ENCODE results near the gene SCGN. TPM values are rescaled to one million over a fixed set of nuclear protein-coding genes. Genes with fewer than 3 reads are reported as not detected.
"Not testable (repeated sequence)": the region's sequence is repeated elsewhere in the genome, so short reads cannot be mapped to it uniquely, and the experiment has no call there.

SCGN gene
- polyA plus RNA-seq, 1 donor: 0.12 TPM

DNA sequence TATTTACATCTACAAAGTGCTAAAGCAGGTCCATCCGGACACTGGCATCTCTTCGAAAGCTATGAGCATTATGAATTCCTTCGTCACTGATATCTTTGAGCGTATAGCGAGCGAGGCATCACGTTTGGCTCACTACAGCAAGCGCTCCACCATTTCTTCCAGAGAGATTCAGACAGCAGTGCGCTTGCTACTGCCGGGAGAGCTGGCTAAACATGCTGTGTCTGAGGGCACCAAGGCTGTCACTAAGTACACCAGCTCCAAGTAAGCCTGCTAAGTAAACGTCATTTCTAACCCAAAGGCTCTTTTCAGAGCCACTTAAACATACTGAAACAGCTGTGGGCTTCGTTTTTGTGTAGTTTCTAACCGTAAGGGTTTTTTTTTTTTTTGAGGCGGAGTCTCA lies 75.0 kb downstream of the SCGN start:
- no peak for DNase-seq

DNA sequence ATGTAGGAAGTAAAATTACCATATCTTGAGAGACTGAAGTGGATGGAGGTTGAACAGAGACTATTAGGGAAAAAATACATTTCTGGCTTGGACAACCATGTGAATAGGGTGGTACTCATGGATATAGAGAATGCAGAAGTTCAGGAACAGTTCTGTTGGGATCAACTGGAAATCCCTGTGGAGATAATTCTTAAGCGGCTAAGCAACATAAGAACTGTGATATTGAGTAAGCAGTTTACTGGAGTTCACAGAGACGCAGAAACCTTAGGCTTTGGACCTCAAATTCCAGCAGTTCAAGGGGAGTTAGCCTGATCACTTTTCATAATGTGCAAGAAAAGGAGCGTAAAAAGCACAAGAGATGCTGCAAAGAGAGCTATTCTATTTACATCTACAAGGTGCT lies 78.9 kb downstream of the SCGN start:
- DNase-seq: no peak

DNA sequence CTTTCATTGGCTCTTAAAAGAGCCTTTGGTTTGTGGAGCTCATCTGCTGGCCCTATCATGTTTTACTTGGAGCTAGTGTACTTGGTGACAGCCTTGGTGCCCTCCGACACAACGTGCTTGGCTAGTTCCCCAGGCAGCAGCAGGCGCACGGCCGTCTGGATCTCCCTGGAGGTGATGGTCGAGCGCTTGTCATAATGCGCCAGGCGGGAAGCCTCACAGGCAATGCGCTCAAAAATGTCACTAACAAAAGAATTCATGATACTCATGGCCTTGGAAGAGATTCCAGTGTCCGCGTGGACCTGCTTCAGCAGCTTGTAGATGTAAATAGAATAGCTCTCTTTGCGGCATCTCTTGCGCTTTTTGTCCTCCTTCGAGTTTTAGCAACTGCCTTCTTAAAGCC lies 79.7 kb downstream of the SCGN start:
- DNase-seq: no peak

DNA sequence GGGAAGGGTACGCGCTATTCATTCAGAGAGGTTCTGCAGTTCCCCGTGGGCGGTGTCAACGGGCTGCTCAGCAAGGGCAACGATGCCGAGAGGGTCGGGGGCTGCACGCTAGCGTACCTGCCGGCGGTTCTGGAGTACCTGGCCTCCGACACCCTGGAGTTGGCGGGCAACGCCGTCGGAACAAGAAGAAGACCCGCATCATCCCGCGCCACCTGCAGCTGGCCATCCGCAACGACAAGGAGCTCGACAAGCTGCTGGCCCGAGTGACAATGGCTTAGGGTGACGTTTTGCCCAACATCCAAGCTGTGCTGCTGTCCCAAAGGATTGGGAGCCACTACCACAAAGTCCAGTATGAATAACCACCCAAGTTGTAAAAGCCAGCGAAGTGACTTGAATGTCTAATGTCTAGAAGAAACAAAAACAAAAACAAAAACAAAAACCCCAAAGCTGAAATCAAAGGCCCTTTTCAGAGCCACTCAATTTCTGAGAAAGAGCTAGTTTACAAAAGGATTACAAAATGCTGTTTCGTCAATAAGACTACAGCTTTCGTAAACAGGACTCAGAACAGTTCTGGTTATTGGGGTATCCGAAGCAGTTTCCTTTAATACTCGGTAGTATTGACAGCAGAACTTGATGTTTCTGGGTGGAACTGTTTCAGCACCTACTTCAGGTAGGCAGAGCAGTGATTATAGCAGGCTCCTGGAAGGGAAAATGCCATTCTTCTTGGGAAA lies 80.6 kb downstream of the SCGN start:
- DNase-seq: no peak

DNA sequence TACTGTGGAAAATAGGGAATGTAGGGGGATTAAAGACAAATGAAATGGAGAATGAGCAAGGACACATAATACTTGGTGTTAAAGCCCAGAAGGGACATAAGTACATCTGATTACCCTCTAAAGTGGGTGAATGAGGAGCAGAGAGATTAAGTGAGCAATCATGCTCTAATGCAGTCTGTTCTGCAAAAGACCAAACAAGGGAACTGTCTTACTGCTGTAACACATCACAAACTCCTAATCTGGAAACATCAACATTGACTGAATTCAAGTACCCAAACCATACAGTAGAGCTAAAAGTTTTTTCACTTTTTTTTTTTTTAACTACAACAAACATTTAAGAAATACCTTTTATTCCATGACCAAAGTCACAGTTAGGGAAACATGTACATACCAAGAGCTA lies 83.2 kb downstream of the SCGN start:
- no peak for DNase-seq

DNA sequence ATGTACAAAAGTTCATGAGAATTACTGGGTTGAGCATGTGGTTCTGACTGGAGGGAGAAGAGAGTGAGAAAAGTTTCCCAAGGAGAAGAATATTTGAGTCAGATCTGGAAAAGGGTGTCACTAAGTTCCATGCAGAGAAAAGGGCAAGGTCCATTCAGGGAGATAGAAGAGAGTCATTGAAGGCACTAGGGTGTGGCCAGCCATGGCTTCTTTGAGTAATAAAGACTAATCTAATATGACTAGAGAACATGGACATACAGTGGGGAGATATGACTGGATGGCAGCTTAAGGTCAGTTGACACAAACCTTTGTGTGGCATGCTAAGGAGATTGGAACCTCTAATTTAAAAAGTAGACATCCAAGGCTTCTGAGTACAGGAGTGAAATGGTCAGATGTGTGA lies 91.9 kb downstream of the SCGN start:
- DNase-seq: no peak

DNA sequence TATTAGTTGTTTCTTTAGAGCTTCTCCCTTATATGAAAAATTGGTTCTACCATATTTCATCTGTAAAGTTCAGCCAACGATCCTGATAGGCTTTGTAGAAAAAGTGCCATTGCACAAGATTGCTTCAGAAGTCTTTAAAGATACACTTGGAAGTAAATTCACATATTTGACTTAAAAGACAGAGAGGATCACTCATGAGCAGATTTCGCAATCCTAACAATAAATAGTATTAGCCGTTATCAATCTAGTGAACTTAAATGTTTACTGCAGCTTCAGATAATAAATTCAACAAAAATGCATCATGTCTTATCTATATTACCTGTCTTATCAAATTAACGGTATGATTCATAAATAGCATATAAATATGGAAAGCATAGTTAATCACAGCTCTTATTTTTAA lies 93.8 kb downstream of the SCGN start:
- no peak for DNase-seq

DNA sequence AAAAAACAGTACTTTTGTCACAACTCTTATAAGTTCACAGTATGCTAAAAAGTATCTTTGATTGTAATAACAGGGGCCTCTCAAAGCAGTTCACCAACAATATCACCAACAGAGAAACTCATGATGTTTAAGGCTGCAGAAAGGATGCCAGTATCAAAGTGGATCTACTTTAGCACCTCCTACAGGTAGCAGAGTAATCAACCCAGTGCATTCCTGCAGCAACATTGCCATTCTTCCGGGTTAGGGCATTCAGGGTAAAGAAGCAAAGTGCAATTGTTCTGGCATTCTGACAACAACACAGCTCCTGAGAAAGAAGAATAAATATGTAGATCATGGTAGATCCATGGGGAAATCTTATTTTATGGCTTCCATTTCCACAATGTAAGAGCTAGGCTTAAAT lies 95.0 kb downstream of the SCGN start:
- DNase-seq: no peak

DNA sequence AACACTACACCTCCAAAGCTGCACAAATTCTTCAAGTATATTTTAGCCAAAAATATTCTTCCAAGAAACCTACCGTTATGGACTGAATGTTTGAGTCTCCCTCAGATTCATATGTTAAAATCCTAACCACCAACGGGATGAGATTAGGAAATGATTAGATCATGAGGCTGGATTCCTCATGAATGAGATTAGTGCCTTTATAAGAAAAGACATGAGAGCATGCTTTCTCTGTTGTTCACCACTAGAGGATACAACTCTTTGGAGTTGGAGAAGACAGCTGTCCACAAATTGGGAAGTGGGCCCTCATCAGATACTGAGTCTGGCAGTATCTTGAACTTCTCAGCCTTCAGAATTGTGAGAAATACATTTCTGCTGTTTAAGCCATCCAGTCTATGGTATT lies 95.5 kb downstream of the SCGN start:
- DNase-seq: no peak

DNA sequence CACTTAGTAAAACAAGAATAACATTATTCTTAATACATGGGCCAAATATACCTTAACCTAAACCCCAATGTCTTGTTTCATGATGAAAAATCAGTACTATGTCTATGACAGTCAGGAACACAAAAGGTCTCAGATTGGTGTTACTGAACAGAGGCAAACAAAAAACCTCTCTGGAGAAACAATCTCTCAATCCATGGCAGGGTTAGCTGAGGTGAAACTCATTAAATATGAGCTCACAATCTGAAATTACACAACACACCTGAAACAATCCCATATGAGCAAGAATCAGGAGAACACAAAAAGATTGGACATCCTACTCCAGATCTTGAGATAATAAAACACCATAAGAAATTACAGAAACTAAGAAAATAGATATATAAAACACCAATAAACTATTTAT lies 96.0 kb downstream of the SCGN start:
- DNase-seq: no peak

DNA sequence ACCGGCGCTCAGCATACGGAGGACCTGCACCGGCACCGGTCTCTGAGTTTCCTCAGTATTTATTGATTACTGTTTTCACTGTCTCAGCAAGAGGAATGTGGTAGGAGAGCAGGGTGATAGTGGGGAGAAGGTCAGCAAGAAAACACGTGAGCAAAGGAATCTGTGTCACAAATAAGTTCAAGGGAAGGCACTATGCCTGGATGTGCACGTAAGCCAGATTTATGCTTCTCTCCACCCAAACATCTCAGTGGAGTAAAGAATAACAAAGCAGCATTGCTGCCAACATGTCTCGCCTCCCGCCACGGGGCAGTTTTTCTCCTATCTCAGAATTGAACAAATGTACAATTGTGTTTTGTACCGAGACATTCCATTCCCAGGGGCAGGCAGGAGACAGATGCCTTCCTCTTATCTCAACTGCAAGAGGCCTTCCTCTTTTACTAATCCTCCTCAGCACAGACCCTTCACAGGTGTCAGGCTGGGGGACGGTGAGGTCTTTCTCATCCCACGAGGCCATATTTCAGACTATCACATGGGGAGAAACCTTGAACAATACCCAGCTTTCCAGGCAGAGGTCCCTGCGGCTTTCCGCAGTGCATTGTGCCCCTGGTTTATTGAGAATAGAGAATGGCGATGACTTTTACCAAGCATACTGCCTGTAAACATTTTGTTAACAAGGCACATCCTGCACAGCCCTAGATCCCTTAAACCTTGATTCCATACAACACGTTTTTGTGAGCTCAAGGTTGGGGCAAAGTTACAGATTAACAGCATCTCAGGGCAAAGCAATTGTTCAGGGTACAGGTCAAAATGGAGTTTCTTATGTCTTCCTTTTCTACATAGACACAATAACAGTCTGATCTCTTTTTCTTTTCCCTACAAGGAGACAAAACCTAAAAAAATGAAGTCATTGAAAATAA lies 96.8 kb downstream of the SCGN start:
- not testable (repeated sequence) for DNase-seq

DNA sequence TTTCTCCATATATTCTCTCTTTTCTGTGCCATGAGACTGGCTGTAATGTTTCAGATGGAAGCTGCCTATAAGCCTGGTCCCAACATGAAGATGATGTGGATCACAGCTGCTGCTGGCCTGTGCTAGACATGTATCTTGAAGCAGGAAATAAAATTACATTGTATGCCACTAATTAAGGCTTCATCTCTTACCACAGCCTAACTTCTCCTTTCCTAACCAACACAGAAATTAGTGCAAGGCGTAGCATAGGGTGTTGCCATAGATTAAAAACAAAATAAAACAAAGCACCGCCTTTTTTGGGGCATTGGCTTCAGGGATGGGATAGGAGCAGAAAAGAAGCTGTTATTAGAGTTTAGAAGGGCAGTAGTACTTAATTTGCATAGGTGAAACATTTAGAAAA lies 97.8 kb downstream of the SCGN start:
- no peak for DNase-seq

DNA sequence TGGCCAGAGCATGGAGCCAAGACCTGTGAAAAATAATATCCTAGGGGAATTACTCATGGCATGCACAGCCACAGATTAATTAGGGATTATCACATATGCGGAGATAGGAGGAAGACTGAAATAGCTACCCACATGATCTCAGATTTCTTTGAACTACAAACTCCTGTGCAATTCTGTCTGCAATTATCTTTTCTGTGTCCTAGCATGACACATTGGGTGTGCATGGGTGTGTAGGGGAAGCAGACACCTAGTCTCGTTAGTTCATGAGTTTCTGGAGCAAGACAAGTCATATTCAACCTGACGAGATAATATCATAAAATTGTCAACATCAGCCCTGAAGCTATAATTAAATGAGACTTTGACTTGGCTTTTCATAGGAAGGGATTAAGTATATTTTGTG lies 98.9 kb downstream of the SCGN start:
- no peak for DNase-seq

Other genes starting within 250 kb of the SCGN start
- gene SLC17A4, start 102.5 kb downstream of the SCGN start, polyA plus RNA-seq (ENCODE audit: insufficient read length): 2.6 TPM
- gene SLC17A1, start 179.8 kb downstream of the SCGN start, polyA plus RNA-seq (ENCODE audit: insufficient read length): 33.9 TPM
- 1.3 TPM for gene SLC17A3, start 222.0 kb downstream of the SCGN start, polyA plus RNA-seq (ENCODE audit: insufficient read length)